ENCODE data around the gene ICA1.
"Not testable (repeated sequence)": the region's sequence is repeated elsewhere in the genome, so short reads cannot be mapped to it uniquely, and the experiment has no call there.

Gene ICA1

GRCh38 chr7:8250547-8250946 is 11.4 kb downstream of the ICA1 start:
- Mint-ChIP-seq H3K4me3 (no peak overlapping the region), H3K27ac (no peak overlapping the region), H3K36me3 (no peaks in the 10 kb centered on the region), H3K27me3 (peaks cover 3% of the 10 kb centered on the region), H3K4me1 (ENCODE audit: low read depth) (no peaks in the 10 kb centered on the region), H3K9me3 (ENCODE audit: low read depth) (no peaks in the 10 kb centered on the region)

DNA sequence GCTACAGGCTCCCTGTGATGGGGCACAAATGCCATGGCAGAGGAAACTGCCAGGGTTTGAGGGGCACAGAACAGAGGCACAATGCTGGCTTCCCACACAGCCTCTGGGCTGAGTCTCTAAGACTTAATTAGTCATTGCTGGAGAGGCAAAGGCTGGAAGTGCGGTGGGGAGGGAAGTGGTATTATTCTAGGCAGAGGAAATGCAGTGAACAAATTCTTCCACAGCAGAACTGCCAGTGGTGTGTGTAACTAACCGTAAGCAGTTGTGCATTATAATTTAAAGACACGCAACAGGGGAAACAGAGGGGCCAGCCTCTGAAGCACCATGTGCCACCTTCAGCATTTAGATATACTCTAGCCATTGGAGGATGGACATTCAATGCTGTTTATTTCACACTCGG is 12.8 kb downstream of the ICA1 start:
- Mint-ChIP-seq H3K27ac (no peak overlapping the region), H3K4me3 (no peak overlapping the region), H3K4me1 (ENCODE audit: low read depth) (no peaks in the 10 kb centered on the region), H3K36me3 (no peaks in the 10 kb centered on the region), H3K27me3 (peaks cover 3% of the 10 kb centered on the region), H3K9me3 (ENCODE audit: low read depth) (no peaks in the 10 kb centered on the region)

GRCh38 chr7:8246020-8246419 is 15.9 kb downstream of the ICA1 start:
- Mint-ChIP-seq H3K4me1 (ENCODE audit: low read depth) (no peaks in the 10 kb centered on the region), H3K27ac (no peak overlapping the region), H3K4me3 (no peak overlapping the region), H3K9me3 (ENCODE audit: low read depth) (peaks cover 5% of the 10 kb centered on the region), H3K36me3 (peaks cover 2% of the 10 kb centered on the region), H3K27me3 (peaks cover 3% of the 10 kb centered on the region)

DNA sequence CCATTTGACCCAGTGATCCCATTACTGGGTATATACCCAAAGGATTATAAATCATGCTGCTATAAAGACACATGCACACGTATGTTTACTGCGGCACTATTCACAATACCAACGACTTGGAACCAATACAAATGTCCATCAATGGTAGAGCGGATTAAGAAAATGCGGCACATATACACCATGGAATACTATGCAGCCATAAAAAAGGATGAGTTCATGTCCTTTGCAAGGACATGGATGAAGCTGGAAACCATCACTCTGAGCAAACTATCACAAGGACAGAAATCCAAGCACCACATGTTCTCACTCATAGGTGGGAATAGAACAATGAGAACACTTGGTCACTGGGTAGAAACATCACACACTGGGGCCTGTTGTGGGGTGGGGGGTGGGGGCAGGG is 16.9 kb downstream of the ICA1 start:
- H3K4me3 Mint-ChIP-seq; H3K9me3 Mint-ChIP-seq (ENCODE audit: low read depth); H3K27ac Mint-ChIP-seq; H3K36me3 Mint-ChIP-seq; H3K27me3 Mint-ChIP-seq; H3K4me1 Mint-ChIP-seq (ENCODE audit: low read depth): not testable (repeated sequence)

DNA sequence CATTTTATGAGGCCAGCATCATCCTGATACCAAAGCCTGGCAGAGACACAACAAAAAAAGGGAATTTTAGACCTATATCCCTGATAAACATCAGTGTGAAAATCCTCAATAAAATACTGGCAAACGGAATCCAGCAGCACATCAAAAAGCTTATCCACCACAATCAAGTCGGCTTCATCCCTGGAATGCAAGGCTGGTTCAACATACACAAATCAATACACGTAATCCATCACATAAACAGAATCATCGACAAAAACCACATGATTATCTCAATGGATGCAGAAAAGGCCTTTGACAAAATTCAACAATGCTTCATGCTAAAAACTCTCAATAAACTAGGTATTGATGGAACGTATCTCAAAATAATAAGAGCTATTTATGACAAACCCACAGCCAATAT is 18.9 kb downstream of the ICA1 start:
- not testable (repeated sequence) for H3K4me1 Mint-ChIP-seq (ENCODE audit: low read depth); H3K27ac Mint-ChIP-seq; H3K27me3 Mint-ChIP-seq; H3K9me3 Mint-ChIP-seq (ENCODE audit: low read depth); H3K4me3 Mint-ChIP-seq; H3K36me3 Mint-ChIP-seq

DNA sequence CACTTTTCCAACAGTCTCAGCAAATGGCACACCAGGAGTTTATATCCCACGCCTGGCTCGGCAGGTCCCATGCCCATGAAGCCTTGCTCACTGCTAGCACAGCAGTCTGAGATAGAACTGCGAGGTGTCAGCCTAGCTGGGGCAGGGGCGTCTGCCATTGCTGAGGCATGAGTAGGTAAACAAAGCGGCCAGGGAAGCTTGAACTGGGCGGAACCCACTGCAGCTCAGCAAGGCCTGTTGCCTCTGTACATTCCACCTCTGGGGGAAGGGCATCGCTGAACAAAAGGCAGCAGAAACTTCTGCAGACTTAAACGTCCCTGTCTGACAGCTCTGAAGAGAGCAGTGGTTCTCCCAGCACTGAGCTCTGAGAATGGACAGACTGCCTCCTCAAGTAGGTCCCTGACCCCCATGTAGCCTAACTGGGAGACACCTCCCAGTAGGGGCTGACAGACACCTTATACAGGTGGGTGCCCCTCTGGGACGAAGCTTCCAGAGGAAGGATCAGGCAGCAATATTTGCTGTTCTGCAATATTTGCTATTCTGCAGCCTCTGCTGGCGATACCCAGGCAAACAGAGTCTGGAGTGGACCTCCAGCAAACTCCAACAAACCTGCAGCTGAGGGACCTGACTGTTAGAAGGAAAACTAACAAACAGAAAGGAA is 22.1 kb downstream of the ICA1 start:
- not testable (repeated sequence) for H3K27me3 Mint-ChIP-seq; H3K36me3 Mint-ChIP-seq; H3K4me1 Mint-ChIP-seq (ENCODE audit: low read depth); H3K9me3 Mint-ChIP-seq (ENCODE audit: low read depth); H3K27ac Mint-ChIP-seq; H3K4me3 Mint-ChIP-seq

GRCh38 chr7:8236780-8237407 is 25.1 kb downstream of the ICA1 start:
- H3K4me1 Mint-ChIP-seq (ENCODE audit: low read depth): no peaks in the 10 kb centered on the region
- no peak overlapping the region for H3K4me3 Mint-ChIP-seq
- no peaks in the 10 kb centered on the region for H3K36me3 Mint-ChIP-seq
- no peak overlapping the region for H3K27ac Mint-ChIP-seq
- H3K27me3 Mint-ChIP-seq: peaks cover 10% of the 10 kb centered on the region
- no peaks in the 10 kb centered on the region for H3K9me3 Mint-ChIP-seq (ENCODE audit: low read depth)

- Mint-ChIP-seq H3K36me3 (no peaks in the 10 kb centered on the region), H3K27me3 (peaks cover 5% of the 10 kb centered on the region), H3K27ac (no peak overlapping the region), H3K4me3 (no peak overlapping the region), H3K4me1 (ENCODE audit: low read depth) (no peaks in the 10 kb centered on the region), H3K9me3 (ENCODE audit: low read depth) (no peaks in the 10 kb centered on the region)
Measured at GRCh38 chr7:8232999-8233847, 28.7 kb downstream of the ICA1 start.

- Mint-ChIP-seq H3K27me3 (peaks cover 10% of the 10 kb centered on the region), H3K27ac (no peak overlapping the region), H3K36me3 (no peaks in the 10 kb centered on the region), H3K4me1 (ENCODE audit: low read depth) (peaks cover 3% of the 10 kb centered on the region), H3K9me3 (ENCODE audit: low read depth) (no peaks in the 10 kb centered on the region), H3K4me3 (no peak overlapping the region)
Measured at GRCh38 chr7:8229927-8230326, 32.0 kb downstream of the ICA1 start.

GRCh38 chr7:8228766-8229674 is 32.9 kb downstream of the ICA1 start:
- H3K9me3 Mint-ChIP-seq (ENCODE audit: low read depth): no peaks in the 10 kb centered on the region
- H3K4me3 Mint-ChIP-seq: no peak overlapping the region
- H3K27me3 Mint-ChIP-seq: peaks cover 10% of the 10 kb centered on the region
- peaks cover 3% of the 10 kb centered on the region for H3K4me1 Mint-ChIP-seq (ENCODE audit: low read depth)
- H3K27ac Mint-ChIP-seq: no peak overlapping the region
- no peaks in the 10 kb centered on the region for H3K36me3 Mint-ChIP-seq

DNA sequence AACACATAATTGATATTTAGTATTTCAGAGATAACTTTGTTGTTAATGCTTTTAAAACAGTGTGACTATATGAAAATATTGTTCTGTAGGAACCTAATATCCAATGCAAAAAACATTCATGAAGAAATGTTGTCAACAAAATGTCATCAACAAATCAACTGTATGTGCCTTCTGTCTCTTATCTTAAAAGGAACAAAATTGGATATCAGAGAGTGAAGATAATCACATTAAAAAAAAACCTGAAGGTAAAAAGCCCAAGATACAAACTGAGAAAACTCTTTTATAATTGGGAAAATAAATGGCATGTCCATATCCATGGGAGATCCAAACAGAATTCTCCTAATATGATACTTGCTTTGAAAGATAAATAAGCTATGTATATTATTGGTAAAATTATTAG is 33.9 kb downstream of the ICA1 start:
- H3K4me3 Mint-ChIP-seq: no peak overlapping the region
- H3K36me3 Mint-ChIP-seq: no peaks in the 10 kb centered on the region

DNA sequence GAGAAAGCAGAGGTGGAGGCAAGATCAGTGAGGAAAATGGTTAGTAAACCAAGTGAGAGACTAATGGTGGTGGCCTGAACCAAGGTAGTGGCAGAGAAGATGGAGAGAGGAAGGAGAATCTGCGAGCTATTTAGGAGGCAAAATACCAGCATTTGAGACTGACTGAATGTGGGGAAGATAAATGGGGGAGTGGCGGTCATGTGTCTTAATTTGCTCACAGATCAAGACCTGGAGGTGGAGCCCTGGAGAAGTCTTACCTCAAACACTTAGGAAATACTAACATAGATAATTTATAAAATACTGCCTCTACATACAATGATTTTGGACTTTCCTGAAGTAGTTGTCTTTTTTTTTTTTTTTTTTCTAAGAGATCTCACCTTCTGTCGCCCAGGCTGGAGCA is 34.7 kb downstream of the ICA1 start:
- Mint-ChIP-seq H3K36me3 (no peaks in the 10 kb centered on the region), H3K27ac (no peak overlapping the region), H3K9me3 (ENCODE audit: low read depth) (no peaks in the 10 kb centered on the region), H3K4me3 (no peak overlapping the region), H3K27me3 (peaks cover 8% of the 10 kb centered on the region), H3K4me1 (ENCODE audit: low read depth) (peaks cover 3% of the 10 kb centered on the region)

More for the DNA sequence above, 33.9 kb downstream of the ICA1 start:
- no peaks in the 10 kb centered on the region for H3K9me3 Mint-ChIP-seq (ENCODE audit: low read depth)
- H3K27me3 Mint-ChIP-seq: peaks cover 10% of the 10 kb centered on the region
- no peak overlapping the region for H3K27ac Mint-ChIP-seq
- H3K4me1 Mint-ChIP-seq (ENCODE audit: low read depth): peaks cover 3% of the 10 kb centered on the region

DNA sequence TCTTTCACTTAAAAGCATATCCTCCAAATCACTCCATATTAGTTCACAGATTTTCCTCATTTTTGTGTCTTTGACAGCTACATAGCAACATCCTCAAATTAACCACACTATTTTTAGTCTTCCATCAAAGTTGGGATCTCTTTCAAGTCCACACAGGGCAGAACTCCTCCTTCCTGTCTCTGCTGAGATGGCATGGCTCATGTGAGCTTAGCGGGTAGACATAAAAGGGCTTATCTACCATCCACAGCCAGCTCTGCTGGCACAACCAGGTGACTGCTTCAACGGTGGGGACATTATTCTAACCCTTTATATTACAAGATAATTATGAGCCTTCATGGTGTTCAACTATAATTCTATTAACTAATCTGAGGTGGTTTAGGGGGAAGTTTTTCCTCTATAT is 35.5 kb downstream of the ICA1 start:
- Mint-ChIP-seq H3K4me1 (ENCODE audit: low read depth) (peaks cover 3% of the 10 kb centered on the region), H3K27ac (no peak overlapping the region), H3K36me3 (no peaks in the 10 kb centered on the region), H3K9me3 (ENCODE audit: low read depth) (no peaks in the 10 kb centered on the region), H3K4me3 (no peak overlapping the region), H3K27me3 (peaks cover 8% of the 10 kb centered on the region)

DNA sequence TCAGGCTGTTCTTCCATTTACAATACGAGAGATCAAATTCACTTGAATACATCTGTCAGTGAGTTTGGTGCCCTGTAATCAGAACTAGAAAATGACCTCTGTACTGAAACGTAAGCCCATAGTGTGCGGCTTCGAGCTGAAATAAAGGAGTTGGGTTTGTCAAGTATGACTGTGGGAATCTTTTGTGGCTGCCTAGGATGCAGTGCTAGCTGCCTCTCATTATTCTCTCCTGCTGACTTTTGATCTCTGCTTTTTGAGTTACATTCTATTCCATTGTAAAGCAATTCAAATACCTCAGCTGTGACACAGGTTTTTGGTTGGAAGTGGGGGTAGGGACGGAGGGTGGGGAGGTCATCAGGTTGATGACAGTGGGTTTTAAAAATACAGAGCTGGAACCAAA is 40.4 kb downstream of the ICA1 start:
- Mint-ChIP-seq H3K36me3 (no peaks in the 10 kb centered on the region), H3K27ac (no peak overlapping the region)

GRCh38 chr7:8221101-8221495 is 40.9 kb downstream of the ICA1 start:
- H3K9me3 Mint-ChIP-seq (ENCODE audit: low read depth): no peaks in the 10 kb centered on the region
- H3K27ac Mint-ChIP-seq: no peak overlapping the region
- H3K4me1 Mint-ChIP-seq (ENCODE audit: low read depth): no peaks in the 10 kb centered on the region
- no peaks in the 10 kb centered on the region for H3K36me3 Mint-ChIP-seq
- no peaks in the 10 kb centered on the region for H3K27me3 Mint-ChIP-seq
- no peak overlapping the region for H3K4me3 Mint-ChIP-seq

More for the DNA sequence above, 40.4 kb downstream of the ICA1 start:
- no peaks in the 10 kb centered on the region for H3K9me3 Mint-ChIP-seq (ENCODE audit: low read depth)
- H3K4me1 Mint-ChIP-seq (ENCODE audit: low read depth): peaks cover 3% of the 10 kb centered on the region
- H3K4me3 Mint-ChIP-seq: no peak overlapping the region
- peaks cover 2% of the 10 kb centered on the region for H3K27me3 Mint-ChIP-seq

Measured in activated naive CD8-positive, alpha-beta T cell (primary cell).